Measurements from ENCODE around the gene THRAP3. TPM values are rescaled to one million over a fixed set of nuclear protein-coding genes. Genes with fewer than 3 reads are reported as not detected.

The THRAP3 gene
- total RNA-seq, 1 experiment from 2014 or later: 160 TPM

DNA sequence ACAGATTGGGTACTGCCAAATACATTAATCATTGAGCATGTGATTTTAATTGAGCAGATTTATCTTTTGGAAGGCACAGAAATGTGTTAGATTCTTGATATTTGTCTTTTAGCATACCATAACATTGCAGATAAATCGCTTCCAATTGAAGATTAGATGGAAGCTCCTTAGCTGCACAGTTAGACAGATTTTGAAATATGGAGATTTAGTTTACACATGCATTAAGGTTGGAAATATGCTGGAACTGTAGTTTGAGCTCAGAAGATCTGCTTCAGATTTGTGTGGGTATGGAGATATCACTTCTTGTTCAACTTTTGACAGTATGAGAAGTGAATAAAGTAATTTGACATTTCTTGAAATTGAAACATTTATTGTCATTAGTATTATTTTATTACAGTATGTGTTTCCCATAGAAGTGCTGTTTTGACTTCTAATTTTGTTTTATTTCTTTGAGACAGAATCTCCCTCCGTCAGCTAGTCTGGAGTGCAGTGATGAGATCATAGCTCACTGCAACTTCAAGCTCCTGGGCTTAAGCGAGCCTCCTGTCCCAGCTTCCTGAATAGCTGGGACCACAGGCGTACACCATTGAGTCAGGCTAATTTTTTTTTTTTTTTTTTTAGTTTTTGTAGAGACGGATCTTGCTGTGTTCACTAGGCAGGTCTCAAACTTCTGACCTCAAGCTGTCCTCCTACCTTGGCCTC, 29.1 kb downstream of the THRAP3 start (continued):
- TF ChIP-seq, protein P1, sequence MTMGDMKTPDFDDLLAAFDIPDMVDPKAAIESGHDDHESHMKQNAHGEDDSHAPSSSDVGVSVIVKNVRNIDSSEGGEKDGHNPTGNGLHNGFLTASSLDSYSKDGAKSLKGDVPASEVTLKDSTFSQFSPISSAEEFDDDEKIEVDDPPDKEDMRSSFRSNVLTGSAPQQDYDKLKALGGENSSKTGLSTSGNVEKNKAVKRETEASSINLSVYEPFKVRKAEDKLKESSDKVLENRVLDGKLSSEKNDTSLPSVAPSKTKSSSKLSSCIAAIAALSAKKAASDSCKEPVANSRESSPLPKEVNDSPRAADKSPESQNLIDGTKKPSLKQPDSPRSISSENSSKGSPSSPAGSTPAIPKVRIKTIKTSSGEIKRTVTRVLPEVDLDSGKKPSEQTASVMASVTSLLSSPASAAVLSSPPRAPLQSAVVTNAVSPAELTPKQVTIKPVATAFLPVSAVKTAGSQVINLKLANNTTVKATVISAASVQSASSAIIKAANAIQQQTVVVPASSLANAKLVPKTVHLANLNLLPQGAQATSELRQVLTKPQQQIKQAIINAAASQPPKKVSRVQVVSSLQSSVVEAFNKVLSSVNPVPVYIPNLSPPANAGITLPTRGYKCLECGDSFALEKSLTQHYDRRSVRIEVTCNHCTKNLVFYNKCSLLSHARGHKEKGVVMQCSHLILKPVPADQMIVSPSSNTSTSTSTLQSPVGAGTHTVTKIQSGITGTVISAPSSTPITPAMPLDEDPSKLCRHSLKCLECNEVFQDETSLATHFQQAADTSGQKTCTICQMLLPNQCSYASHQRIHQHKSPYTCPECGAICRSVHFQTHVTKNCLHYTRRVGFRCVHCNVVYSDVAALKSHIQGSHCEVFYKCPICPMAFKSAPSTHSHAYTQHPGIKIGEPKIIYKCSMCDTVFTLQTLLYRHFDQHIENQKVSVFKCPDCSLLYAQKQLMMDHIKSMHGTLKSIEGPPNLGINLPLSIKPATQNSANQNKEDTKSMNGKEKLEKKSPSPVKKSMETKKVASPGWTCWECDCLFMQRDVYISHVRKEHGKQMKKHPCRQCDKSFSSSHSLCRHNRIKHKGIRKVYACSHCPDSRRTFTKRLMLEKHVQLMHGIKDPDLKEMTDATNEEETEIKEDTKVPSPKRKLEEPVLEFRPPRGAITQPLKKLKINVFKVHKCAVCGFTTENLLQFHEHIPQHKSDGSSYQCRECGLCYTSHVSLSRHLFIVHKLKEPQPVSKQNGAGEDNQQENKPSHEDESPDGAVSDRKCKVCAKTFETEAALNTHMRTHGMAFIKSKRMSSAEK (CRISPR knock-in tag; IDR thresholded peaks at IDR 0.05; ENCODE audit: borderline replicate concordance): no peak
- TF ChIP-seq GTF2I (CRISPR knock-in tag; conservative IDR thresholded peaks at IDR 0.05) (no peak), NR1H2 (CRISPR knock-in tag; IDR thresholded peaks at IDR 0.05) (no peak)

DNA sequence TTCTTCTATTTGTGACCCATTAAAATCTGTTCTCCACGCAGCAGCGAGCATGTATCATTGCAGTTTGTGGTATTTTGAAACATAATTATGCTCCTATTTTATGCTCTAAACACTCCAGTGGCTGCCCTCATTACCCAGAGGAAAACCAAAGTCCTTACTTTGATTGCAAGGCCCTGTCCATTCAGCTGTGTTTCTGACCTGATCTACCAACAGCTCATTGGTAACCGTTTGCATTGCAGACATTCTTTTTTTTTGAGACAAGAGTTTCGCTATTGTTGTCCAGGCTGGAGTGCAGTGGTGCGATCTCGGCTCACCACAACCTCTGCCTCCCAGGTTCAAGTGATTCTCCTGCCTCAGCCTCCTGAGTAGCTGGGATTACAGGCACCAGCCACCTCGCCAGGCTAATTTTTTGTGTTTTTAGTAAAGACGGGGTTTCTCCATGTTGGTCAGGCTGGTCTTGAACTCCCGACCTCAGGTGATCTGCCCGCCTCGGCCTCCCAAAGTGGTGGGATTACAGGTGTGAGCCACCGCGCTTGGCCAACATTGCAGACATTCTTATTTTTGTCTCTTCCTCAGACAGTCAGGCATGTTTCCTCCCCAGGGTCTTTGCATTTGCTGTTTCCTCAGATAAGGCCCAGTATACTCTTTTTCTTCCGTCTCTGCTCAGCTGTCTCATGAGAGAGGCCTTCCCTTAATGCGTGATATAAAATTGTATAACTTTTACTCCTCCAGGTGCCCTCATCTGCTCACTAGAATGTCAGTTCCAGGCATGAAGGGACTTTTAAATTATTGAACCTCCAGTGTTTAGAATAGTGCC, 32.5 kb downstream of the THRAP3 start:
- DNase-seq (ENCODE audit: low spot score) (no peak), ATAC-seq (no peak)
- Mint-ChIP-seq H3K36me3 (peaks cover 19% of the 10 kb centered on the region), H3K9me3 (no peaks in the 10 kb centered on the region), H3K4me3 (no peak overlapping the region), H3K4me1 (peaks cover 37% of the 10 kb centered on the region), H3K27ac (peak overlapping the region; percentile 50), H3K27me3 (ENCODE audit: low read depth) (no peaks in the 10 kb centered on the region)
- TF ChIP-seq, protein P2, sequence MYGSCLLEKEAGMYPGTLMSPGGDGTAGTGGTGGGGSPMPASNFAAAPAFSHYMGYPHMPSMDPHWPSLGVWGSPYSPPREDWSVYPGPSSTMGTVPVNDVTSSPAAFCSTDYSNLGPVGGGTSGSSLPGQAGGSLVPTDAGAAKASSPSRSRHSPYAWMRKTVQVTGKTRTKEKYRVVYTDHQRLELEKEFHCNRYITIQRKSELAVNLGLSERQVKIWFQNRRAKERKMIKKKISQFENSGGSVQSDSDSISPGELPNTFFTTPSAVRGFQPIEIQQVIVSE (CRISPR knock-in tag; IDR thresholded peaks at IDR 0.05; ENCODE audit: borderline replicate concordance): no peak
- POLR2A ChIA-PET: no interaction called here
- CTCF ChIA-PET: interaction anchor here (0.8 kb wide), 1 partner anchor 159 kb away, joined by 3 read pairs; no protein-coding TSS in a partner anchor

DNA sequence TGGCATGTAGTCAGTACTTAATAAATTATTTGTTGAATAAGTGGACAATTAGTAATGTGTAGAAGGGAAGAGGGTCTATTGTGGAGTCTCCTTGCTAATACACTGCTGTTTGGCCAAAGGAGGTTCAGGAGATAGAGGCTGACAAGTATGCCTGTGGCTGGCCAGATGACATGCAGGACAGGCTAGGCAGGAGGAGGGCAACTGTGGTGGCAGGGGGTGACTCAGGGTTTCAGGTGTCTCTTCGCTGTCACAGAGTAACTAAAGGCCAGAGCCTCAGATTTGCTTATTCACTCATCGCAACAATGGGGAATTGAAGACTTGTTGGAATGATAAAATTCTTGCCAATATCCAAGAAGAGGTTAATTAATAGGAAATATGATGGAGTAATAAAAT, 33.1 kb downstream of the THRAP3 start:
- H3K36me3 Mint-ChIP-seq: peaks cover 20% of the 10 kb centered on the region
- ATAC-seq (peak; percentile 52), DNase-seq (ENCODE audit: low spot score) (no peak)
- peaks cover 36% of the 10 kb centered on the region for H3K4me1 Mint-ChIP-seq
- peak overlapping the region; percentile 50 for H3K27ac Mint-ChIP-seq
- H3K9me3 Mint-ChIP-seq: no peaks in the 10 kb centered on the region
- H3K27me3 Mint-ChIP-seq (ENCODE audit: low read depth): no peaks in the 10 kb centered on the region
- TF ChIP-seq NFE2L1 (CRISPR knock-in tag; IDR thresholded peaks at IDR 0.05) (no peak), TP53 (CRISPR knock-in tag; IDR thresholded peaks at IDR 0.05) (no peak), GRHL2 (CRISPR knock-in tag; IDR thresholded peaks at IDR 0.05; ENCODE audit: insufficient replicate concordance, severe bottlenecking) (no peak), SP1 (CRISPR knock-in tag; conservative IDR thresholded peaks at IDR 0.05) (no peak), ZNF671 (CRISPR knock-in tag; IDR thresholded peaks at IDR 0.05) (no peak), SMAD4 (CRISPR knock-in tag; IDR thresholded peaks at IDR 0.05) (no peak), FOXJ3 (CRISPR knock-in tag; IDR thresholded peaks at IDR 0.05; ENCODE audit: borderline replicate concordance) (no peak), ATF1 (CRISPR knock-in tag; IDR thresholded peaks at IDR 0.05) (no peak), NR1H2 (CRISPR knock-in tag; IDR thresholded peaks at IDR 0.05) (no peak)
- TF ChIP-seq, protein P3, sequence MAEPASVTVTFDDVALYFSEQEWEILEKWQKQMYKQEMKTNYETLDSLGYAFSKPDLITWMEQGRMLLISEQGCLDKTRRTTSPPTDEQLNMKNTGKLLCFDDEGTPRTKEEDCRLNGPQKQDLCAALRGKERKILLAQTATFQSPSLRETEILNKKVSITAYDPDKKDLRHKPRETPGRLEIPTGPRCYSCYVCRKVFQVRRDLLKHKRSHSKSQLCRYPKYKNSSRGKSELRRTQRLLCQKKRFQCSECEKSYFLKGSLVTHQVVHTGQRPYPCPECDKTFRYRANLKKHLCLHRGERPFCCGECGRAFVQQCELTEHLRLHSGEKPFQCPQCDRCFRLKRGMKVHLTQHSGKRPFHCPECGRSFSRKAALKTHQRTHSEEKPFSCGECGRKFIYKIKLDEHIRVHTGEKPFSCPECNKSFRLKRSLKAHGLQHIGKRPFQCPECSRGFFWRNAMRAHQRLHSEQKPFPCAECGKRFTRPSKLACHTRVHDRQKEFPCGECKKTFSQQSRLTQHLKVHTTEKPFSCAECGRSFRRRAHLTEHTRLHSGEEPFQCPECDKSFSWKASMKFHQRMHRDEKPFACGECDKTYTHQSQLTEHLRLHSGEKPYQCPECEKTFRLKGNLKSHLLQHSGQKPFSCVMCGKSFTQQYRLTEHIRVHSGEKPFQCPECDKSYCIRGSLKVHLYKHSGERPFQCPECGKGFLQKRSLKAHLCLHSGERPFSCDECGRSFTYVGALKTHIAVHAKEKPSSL (CRISPR knock-in tag; conservative IDR thresholded peaks at IDR 0.05): no peak
- TF ChIP-seq, protein P4, sequence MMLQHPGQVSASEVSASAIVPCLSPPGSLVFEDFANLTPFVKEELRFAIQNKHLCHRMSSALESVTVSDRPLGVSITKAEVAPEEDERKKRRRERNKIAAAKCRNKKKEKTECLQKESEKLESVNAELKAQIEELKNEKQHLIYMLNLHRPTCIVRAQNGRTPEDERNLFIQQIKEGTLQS (CRISPR knock-in tag; conservative IDR thresholded peaks at IDR 0.05): no peak
- TF ChIP-seq, protein P5, sequence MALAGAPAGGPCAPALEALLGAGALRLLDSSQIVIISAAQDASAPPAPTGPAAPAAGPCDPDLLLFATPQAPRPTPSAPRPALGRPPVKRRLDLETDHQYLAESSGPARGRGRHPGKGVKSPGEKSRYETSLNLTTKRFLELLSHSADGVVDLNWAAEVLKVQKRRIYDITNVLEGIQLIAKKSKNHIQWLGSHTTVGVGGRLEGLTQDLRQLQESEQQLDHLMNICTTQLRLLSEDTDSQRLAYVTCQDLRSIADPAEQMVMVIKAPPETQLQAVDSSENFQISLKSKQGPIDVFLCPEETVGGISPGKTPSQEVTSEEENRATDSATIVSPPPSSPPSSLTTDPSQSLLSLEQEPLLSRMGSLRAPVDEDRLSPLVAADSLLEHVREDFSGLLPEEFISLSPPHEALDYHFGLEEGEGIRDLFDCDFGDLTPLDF (CRISPR knock-in tag; IDR thresholded peaks at IDR 0.05): no peak
- POLR2A ChIA-PET: no interaction called here
- H3K4me3 Mint-ChIP-seq: no peak overlapping the region
- CTCF ChIA-PET: interaction anchor here (2.9 kb wide), 1 partner anchor 28 kb away, joined by 9 read pairs; no protein-coding TSS in a partner anchor
